ENCODE data around the gene ACHE. TPM values are rescaled to one million over a fixed set of nuclear protein-coding genes. Genes with fewer than 3 reads are reported as not detected.

Gene ACHE
- total RNA-seq (2014; rRNA removed; shearing (Covaris generic)) (not detected in 2 replicates), total RNA-seq (2022) (not detected in 2 replicates), Bru-seq, nascent RNA (not detected), BruChase-seq, experiment 1, labeled RNA remaining after a 6-hour chase (percentile 12 among the genes with signal in this experiment), BruChase-seq, experiment 2, labeled RNA remaining after a 2-hour chase (percentile 12 among the genes with signal in this experiment)
- long read RNA-seq, result 0 reads

- Histone ChIP-seq H3K4me2 (ENCODE audit: low read length) (peak within 1 kb of the TSS; percentile 62), H3K9me3 (ENCODE audit: low read length) (no peaks in the 10 kb centered on the region), H3K9me2 (ENCODE audit: insufficient read depth, low read length) (no peaks in the 10 kb centered on the region), H2AFZ (ENCODE audit: low read length) (no peak within 1 kb of the TSS), H3K4me1 (ENCODE audit: insufficient read depth, low read length, poor library complexity, severe bottlenecking) (peaks cover 7% of the 10 kb centered on the region), H4K20me1 (ENCODE audit: insufficient read depth, low read length) (no peaks in the 10 kb centered on the region), H3K36me3 (ENCODE audit: insufficient read depth, low read length) (no peaks in the 10 kb centered on the region), H3K27ac (ENCODE audit: low read depth, low read length, poor library complexity, severe bottlenecking) (no peak within 1 kb of the TSS), H3K79me2 (ENCODE audit: insufficient read depth, low read depth, low read length) (no peaks in the 10 kb centered on the region), H3K4me3 (ENCODE audit: low read depth, low read length, poor library complexity, severe bottlenecking) (peak within 1 kb of the TSS; percentile 48)
- intact Hi-C loops (cut with micrococcal nuclease; ENCODE audit: unreplicated experiment), result loop anchor here (2.0 to 5.0 kb wide), 2 partner anchors 182 to 243 kb away; no protein-coding TSS in a partner anchor
- CTCF ChIA-PET (ENCODE audit: unreplicated experiment), result no interaction called here
- TF ChIP-seq EZH2phosphoT487 (IDR thresholded peaks at IDR 0.05; ENCODE audit: borderline replicate concordance, low read depth, low read length) (no peak), CTCF (conservative IDR thresholded peaks at IDR 0.05; ENCODE audit: low read length) (no peak)
- no TSS peak for BruUV-seq (replicated peaks)
- no peak for DNase-seq (ENCODE audit: low spot score)
- POLR2A ChIA-PET, result no interaction called here
Measured at GRCh38 chr7:100895701-100895955, at the start of gene ACHE. TSS of gene ACHE (minus strand) at chr7:100895888. CDS start at chr7:100894232, 1,656 bp downstream.

DNA sequence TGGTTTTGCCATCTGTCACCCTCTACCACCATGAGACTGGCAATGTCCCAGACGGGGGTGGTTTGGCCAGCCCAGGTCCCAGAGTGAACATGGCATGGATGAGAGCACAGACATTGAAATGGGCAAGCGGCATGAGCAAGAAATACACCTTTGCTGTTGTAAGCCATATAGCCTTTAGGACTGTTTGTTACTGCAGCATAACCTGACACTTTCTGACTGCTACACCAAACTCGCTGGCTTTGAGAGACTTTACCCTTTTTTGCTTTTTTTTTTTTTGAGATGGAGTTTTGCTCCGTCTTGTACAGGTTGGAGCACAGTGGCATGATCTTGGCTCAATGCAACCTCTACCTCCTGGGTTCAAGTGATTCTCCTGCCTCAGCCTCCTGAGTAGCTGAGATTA is 48.5 kb upstream of the ACHE start:
- no peak overlapping the region for H3K4me3 ChIP-seq (ENCODE audit: low read depth, low read length, poor library complexity, severe bottlenecking)
- H2AFZ ChIP-seq (ENCODE audit: low read length), result no peak overlapping the region
- no peak overlapping the region for H3K27ac ChIP-seq (ENCODE audit: low read depth, low read length, poor library complexity, severe bottlenecking)
- no peak for DNase-seq (ENCODE audit: low spot score)
- intact Hi-C loops (cut with micrococcal nuclease; ENCODE audit: unreplicated experiment), result no loop called here
- H3K4me1 ChIP-seq (ENCODE audit: insufficient read depth, low read length, poor library complexity, severe bottlenecking), result no peaks in the 10 kb centered on the region
- H3K9me2 ChIP-seq (ENCODE audit: insufficient read depth, low read length), result no peaks in the 10 kb centered on the region
- no peaks in the 10 kb centered on the region for H3K36me3 ChIP-seq (ENCODE audit: insufficient read depth, low read length)
- CTCF ChIA-PET (ENCODE audit: unreplicated experiment), result no interaction called here
- POLR2A ChIA-PET, result no interaction called here
- H4K20me1 ChIP-seq (ENCODE audit: insufficient read depth, low read length), result no peaks in the 10 kb centered on the region
- TF ChIP-seq EZH2phosphoT487 (IDR thresholded peaks at IDR 0.05; ENCODE audit: borderline replicate concordance, low read depth, low read length), result no peak
- no peak for TF ChIP-seq CTCF (conservative IDR thresholded peaks at IDR 0.05; ENCODE audit: low read length)
- 0 out of 2 replicates have a peak, but pooled peaks cover 4% of the 10 kb centered on the region for H3K9me3 ChIP-seq (ENCODE audit: low read length)
- no TSS peak for BruUV-seq (replicated peaks)
- no peak overlapping the region for H3K4me2 ChIP-seq (ENCODE audit: low read length)
- no peaks in the 10 kb centered on the region for H3K79me2 ChIP-seq (ENCODE audit: insufficient read depth, low read depth, low read length)

DNA sequence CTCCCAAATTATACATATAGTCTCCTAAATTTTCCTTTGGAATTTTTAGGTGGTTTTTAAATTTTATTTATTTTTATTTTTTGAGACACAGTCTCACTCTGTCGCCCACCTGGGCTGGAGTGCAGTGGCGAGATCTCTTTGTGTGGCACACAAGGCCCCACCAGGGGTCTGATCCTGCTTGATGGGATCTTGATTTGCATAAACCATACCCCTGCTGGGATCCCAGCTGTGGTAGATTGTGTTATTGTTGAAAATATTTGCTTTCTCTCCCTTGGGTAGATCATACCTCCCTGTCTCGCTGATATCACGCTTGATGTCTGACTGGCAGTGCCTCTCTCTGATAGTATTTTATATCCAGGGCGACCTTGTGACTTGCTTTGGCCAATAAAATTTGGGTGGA is 48.0 kb upstream of the ACHE start:
- intact Hi-C loops (cut with micrococcal nuclease; ENCODE audit: unreplicated experiment), result no loop called here
- POLR2A ChIA-PET, result no interaction called here
- no peaks in the 10 kb centered on the region for H3K4me1 ChIP-seq (ENCODE audit: insufficient read depth, low read length, poor library complexity, severe bottlenecking)

More for the DNA sequence above, 48.0 kb upstream of the ACHE start:
- CTCF ChIA-PET (ENCODE audit: unreplicated experiment), result no interaction called here
- H3K9me3 ChIP-seq (ENCODE audit: low read length), result 0 out of 2 replicates have a peak, but pooled peaks cover 4% of the 10 kb centered on the region
- H3K9me2 ChIP-seq (ENCODE audit: insufficient read depth, low read length), result no peaks in the 10 kb centered on the region
- no peak overlapping the region for H3K4me2 ChIP-seq (ENCODE audit: low read length)
- H3K27ac ChIP-seq (ENCODE audit: low read depth, low read length, poor library complexity, severe bottlenecking), result no peak overlapping the region
- H3K4me3 ChIP-seq (ENCODE audit: low read depth, low read length, poor library complexity, severe bottlenecking), result no peak overlapping the region
- no peak for DNase-seq (ENCODE audit: low spot score)
- H3K36me3 ChIP-seq (ENCODE audit: insufficient read depth, low read length), result no peaks in the 10 kb centered on the region
- H4K20me1 ChIP-seq (ENCODE audit: insufficient read depth, low read length), result no peaks in the 10 kb centered on the region
- TF ChIP-seq CTCF (conservative IDR thresholded peaks at IDR 0.05; ENCODE audit: low read length) (no peak), EZH2phosphoT487 (IDR thresholded peaks at IDR 0.05; ENCODE audit: borderline replicate concordance, low read depth, low read length) (no peak)
- H2AFZ ChIP-seq (ENCODE audit: low read length), result no peak overlapping the region
- H3K79me2 ChIP-seq (ENCODE audit: insufficient read depth, low read depth, low read length), result no peaks in the 10 kb centered on the region
- no TSS peak for BruUV-seq (replicated peaks)

Data from OCI-LY7 (cell line).